ENCODE measurements around the gene GDNF.

Gene GDNF

DNA sequence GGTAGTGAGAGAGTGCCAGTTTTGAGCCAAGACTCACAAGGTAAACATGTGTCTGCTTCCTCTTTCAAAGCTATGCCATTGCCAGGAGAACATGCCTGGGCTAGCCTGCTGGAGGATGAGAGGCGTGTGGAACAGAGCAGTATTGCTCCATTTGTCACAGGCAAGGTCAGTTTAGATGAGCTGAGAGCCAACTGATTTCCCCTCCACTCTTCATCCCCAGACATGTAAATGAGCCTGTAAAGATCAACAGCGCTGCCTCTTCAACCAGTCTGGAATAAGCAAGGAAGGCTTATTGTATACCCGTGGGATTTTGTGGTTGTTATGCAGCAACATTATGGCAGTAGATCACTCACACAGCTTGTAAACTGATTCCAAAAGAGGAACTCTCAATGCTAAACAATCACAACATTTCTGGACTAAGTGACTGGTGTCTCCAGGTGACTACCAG is 8.2 kb upstream of the GDNF start:
- no peak for DNase-seq (ENCODE audit: low read depth in 2 of 2)

DNA sequence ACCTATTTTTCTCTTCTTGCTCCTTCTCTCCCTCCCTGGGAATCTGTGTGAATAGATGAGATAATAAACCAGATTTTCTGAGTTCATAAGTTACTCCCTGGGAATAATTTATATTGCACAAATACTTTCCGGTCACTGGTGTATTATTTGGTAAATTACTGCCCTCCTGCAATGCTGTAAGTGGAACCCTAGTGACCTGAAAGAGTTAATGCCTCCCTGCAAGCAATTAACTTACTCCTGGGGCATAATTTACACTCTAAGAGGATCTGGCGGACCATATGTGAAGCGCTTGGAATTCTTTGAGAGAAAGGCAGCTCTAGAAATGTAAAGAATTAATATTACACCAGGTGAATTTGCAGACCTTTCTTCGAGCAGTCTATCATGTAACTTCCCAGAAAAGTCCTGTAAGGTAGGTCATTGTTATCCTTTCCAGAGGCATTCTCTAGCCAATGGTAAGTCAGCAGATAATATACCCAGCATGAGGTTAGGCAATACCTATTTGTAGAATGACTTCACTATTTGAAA is 7.0 kb upstream of the GDNF start:
- DNase-seq (ENCODE audit: low read depth in 2 of 2), result no peak

DNA sequence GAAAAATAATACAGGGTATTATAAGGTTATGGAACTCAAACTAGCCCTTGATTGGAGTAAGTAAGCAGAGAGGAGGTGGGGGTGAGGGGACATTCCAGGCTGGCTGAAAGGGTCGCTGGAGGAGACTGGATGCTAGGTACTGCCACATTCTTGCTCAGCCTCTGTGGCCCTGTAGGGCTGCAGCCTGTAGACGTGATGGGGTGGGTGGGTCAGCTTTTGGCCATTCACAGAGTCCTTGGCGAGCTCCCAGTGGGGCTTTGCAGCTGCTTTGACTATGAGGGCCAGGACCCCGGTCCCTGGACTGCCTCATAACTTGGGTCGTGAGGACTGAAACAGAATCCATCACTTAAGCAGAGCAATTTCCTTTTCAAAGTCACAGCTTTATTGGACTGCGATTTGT is 4.2 kb upstream of the GDNF start:
- DNase-seq (ENCODE audit: low read depth in 2 of 2), result no peak

DNA sequence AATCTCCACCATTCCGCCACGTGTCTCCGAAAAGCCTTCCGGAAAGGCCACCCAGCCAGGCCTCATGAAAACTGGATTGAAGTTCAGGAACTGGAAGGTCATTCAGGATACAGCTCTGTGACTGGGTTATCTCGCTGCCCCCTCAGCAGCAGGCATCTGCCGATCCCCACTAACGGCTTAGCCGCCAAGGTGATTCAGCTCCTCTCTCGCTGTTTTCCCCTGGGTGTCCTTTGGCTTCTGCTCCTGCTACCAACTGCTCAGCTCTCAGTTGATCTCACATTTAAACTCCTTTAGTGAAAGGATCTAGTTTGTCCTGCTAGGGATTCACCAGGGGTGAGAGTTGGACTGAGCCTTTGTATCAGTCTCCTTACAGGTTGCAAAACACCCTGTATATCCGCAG is 2.2 kb upstream of the GDNF start:
- no peak for DNase-seq (ENCODE audit: low read depth in 2 of 2)

DNA sequence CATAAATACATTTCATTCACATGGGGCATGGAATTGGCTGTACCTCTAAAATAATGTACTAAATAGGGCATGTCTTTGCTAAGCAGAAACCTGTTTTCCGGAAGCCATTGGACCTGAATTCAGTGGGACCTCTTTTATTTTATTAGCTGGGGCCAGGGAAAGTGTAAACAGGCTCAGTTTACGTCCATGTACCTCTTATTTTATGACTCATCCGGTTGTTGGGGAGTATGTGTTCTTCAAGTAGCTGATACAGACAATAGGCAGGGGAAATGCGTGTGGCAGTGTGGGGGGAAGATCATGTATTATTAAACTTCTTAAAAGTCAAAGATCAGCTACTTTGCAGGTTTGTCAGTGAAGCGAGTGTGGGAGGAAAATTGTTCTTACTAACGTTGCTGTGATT is 1.4 kb upstream of the GDNF start:
- no peak for DNase-seq (ENCODE audit: low read depth in 2 of 2)

DNA sequence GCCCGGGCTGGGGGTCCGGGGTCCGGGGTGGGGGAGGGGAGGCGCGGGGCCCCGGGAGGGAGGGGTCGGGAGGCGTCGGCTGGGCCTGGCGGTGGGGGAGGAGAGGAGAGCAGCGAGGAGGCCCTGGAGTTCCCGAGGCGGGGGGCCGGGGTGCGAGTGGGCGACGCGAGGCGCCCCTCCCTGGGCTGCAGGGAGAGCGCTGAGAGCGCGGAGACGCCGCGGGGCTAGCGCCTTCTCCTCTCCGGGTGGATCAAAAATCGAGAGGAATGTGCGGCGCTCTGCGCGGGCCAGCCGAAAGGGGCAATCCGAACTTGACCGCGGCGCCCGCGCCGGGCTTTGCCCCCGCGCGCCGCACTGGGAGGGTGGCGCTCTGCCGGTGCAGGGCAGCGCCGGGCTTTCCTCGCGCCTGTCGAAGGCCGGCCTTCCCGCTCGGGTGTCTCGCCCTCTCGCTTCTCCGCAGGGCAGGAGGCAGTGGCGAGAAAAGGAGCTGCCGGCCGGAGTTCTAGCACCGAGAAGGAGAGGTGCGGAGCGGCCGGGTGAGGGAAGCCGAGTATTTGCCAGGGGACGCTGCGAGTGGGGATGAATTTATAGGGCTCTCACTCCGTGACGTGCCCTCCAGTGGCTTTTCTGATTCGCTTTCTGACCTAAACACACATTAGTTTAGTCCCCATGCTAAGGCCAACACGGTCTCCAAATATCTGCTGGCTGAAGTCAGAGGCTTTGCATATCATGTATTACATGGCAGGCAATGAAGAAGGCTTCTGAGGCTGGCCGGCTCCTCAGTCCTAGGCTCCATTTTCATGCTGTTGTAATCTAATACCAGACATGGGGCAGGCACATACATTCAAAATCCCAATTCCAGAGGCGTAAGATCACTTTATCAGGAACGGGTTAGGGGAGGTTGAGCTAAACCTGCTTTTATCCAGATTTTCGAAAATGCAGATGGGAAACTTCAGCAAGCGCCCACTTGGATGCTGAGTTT is 503 bp upstream of the GDNF start:
- DNase-seq (ENCODE audit: low read depth in 2 of 2), result no peak

DNA sequence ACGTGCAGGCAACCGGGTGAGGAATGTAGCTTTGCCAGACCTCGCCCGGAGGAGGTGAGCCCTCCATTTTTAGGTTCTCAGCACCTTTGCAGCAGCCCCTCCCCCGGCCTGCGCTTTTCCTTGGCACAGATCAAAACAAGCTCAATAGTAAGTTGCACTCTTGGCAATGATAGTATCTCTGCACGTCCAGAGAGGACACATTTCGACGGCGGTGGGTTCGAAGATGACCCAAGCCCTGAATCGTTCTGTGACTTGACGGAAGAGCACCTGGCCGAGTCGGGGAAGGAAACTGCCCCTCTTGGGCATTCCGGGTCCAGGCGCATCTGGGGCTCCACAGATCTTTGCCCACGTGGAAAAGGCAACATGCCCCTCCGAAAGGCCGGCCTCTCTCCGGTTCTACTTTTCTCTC is 904 bp downstream of the GDNF start:
- no peak for DNase-seq (ENCODE audit: low read depth in 2 of 2)

DNA sequence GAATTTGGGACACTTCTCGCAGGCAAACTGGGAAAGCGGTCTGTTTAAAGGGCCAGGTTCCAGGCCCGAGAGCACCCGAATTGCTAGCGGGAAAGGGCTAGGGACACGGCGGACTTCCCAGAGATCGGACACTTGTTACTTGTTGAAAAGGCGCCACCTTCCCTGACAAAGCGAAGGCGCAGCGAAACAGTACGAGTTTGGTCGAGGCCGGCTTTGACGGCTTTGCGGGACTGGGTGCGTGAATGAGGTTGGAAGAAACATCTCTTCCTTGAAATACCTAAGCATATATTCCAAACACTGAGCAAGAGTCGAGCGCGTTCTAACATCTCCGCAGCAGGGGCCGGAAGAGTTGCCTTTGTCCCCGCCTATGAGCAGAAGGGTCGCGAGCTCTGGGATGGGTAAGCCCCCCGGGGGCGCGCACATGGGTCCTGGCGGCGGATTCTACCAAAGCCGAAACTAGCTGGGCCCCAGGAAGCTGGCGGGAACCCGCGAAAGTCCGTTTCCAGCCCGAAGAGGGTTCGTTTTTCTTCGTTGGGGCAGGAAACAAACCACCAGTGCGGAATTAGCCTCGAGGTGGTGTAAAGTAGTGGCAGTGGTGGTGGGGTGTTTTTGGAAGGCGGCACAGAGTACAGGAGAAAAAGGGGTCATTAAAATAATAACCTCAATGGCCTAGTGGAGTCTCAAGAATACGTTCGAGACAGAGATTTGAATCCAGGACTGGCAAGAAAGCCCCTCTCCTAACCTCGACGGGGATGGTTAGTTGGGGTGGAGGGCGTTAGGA is 1.5 kb downstream of the GDNF start:
- no peak for DNase-seq (ENCODE audit: low read depth in 2 of 2)

DNA sequence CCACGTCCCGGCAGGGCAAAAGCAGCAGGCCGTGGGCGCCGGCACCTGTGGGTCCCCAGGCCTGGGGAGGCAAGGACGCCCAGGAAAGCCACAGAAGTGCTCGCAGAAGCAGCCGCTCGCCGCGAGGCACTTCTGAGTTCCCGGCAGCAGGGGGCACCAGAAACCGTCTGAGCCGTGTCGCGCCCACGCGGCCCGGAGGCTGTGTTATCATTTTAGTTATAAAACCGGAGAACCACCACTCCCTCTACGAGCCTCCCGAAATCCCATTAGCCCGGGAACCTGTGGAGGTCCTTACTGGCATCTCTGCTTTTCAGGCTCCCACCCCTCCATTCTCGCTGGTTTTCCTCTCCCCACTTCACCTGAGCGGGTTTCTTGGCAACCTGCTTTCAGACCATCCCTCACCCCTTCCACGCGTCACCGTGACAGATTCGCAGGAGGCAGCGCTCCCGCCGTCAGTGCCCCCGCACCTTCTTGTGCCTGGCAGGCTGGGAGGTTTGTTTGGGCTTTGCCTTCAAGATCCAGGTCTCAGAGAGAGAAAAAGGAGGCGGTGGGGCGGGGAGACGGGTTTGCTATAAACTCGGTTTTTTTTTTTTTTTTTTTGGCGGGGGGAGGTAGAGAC is 2.3 kb downstream of the GDNF start:
- peak in 1 of 2 experiments; percentile 61 for DNase-seq (ENCODE audit: low read depth in 2 of 2)

DNA sequence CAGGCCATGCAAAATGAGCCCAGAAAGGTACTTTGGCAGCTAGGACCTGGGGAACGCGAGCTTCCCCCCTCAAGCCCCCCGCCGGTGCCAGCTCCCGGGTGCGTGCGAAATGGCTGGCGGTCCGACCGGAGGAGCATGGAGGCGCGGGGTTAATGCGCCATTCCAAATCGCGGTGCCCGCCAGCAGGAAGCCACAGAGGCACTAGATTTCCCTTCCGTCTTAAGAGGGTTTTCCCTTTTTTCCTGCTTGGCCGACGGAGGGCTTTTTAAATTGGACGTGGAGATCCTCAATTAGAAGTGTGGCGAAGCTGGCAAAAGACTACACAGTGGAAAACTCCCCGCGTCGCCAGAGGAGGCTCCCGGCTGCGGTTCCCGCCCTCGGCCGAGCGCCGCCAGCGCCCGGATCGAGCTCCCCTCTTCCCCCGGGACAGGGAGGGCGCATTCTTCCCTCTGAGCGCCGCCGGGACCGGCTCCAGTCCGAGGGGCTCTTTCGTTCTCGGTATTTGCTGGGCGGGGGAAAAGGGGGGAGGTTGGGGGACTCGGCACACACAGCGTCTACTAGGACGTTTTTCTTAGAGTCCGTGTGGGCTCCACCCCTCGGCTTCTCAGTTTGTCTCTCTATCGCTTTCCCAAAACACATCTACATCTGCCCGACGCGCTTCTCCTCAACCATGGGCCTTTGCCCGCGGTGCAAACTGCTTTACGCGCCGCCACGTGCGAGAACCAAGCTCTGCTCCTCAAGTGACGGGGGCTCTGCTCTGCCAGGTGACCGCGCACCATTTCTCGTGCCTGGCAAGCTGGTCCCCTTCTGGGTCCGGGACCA is 3.0 kb downstream of the GDNF start:
- no peak for DNase-seq (ENCODE audit: low read depth in 2 of 2)

DNA sequence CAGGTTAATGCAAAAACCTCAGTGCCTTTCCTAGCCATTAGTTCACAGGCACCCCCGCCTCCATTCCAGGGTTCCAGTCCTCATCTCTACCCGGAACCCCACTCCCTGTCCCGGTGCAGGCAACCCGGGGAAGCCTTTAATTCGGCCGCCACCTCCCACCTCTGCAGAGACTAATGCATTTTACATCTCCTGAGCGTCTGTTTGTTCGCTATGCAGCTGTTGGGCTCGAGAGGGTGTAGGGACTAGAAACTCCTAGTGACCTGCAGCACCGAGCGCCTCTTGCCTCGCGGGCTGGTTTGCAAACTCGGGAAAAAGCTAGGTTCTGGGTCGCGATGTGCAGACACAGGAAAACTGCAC is 3.6 kb downstream of the GDNF start:
- no peak for DNase-seq (ENCODE audit: low read depth in 2 of 2)

DNA sequence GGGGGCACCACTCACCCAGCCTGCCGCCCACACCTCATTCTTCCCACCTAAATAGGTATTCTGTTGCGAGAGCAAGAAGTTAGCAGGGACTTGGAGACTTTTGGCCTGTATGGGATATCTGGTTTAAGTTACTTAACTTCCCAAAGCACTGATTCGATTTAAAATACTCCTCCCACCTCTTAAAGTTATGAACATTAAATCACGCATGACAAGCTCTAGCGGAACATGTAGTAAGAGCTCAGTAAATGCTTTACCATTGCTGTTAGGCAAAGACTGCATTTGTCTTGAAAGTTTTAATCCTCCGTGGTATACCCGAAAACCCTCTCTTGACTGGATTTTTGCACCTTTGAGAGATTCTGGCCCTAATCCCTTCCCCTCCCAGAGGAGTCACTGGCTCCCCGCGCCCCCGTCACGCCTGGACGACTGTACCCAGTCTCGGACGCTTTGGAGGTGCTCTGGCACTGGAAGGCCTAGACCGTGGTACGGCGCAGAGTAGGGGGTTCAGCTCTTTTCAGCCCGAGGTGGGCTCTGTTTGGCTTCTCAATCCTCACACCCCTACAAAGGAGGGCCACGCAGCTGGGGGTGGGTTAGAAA is 4.4 kb downstream of the GDNF start:
- DNase-seq (ENCODE audit: low read depth in 2 of 2), result no peak

DNA sequence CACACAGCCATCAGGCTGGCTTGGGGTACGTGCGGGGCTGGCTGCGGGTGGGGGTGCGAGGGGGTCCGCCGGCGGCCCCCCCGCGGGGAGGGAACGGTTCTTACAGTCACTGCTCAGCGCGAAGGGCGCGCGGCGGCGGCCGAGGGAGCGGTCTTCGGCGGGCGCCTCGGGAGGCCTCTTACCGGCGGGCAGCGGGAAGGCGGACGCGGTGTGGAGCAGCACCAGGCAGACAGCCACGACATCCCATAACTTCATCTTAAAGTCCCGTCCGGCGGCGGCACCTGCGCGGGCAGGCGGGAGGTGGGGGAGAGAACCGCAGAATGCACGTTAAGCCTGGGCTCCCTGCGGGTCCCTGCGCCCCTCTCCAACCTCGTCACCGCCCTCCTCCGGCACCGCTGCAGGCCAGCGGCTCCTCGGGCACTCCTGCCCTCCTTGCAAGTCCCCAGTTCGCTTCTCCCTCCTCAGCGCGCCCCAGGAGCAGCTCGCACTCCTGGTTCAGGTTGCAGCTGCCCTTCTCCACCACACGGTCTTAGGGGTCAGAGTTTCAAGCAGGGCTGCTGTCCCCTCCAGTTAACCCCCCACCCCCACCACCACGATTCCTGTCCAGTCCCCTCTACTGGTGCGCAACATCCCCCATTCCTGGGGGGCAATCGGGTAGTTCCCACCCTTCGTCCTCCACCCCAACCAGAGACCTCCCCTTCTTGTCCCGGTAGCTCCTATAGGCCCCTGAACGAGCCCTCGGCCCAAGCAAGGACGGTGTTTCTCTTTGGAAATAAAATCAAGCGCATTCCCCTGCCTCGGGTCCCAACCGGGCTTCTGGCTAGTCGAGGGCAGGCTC is 5.1 kb downstream of the GDNF start:
- DNase-seq (ENCODE audit: low read depth in 2 of 2), result no peak

DNA sequence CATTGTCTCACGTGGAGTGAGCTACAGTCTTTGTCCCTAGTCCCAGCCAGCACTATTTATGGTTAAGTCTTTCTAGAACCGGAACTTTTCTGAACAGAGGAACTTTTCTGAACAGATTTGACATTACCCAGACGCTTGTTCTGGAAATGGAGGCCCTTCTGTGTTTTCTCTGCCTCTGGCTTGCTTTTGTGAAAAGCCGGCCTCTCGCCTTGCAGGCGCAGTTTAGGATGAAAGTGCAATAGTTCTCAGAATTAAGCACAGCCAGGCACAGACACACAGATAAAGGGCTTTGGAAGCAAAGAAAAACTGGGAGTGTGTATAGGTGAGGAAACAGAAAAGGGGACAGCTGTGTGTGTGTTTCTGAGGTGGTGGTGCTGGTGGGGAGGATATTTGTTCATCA is 5.9 kb downstream of the GDNF start:
- no peak for DNase-seq (ENCODE audit: low read depth in 2 of 2)

DNA sequence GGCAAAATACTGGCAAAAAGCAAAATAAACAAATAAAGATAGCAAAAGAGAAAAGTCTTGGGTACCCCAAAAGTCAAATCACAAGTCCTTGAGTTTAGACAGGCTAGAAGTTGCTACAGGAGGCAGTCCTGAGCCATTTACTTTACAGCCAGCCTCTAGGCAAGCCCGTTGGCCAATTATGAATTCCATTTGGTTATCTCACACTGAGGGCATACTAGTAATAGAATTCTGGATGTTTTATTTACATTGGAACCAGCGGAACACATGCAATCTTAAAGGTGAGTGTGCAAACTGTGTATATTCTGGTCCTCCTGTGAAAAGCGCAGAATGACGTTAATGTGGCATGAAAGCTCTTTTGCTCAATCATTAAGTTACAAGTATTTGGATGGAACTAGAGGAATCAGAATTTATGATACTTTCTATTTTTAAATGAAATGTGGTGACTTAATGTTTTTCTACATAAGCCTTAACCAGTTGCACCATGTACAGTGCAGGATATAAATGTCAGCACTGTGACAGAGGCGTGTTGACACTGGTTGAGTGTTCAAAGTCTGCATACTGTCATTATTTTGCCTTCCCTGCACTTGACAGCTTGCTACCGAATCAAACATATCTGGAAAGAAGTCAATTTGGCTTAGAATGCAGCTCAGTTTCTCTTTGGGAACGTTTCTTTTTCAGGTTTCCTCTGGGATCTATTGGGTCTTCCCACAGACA is 7.9 kb downstream of the GDNF start:
- DNase-seq (ENCODE audit: low read depth in 2 of 2), result no peak

DNA sequence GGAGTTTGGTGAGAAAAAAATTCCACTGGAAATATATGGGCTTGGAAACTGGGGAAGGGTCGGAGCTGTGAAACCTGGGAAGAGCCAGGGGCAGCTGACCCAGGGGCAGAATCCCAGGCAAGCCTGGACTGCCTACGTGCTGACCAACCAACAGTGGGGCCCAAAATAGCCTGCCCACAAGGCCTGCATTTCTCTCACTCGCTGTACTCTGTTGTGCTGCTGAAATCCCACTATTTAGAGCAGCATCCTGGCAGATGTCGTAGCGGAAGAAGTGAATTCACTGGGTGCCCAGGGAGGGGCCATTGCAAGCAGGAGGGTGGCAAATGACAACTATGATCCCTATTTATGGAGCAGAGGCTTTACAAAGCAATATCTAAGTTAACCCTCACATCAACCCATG is 9.5 kb downstream of the GDNF start:
- no peak for DNase-seq (ENCODE audit: low read depth in 2 of 2)

DNA sequence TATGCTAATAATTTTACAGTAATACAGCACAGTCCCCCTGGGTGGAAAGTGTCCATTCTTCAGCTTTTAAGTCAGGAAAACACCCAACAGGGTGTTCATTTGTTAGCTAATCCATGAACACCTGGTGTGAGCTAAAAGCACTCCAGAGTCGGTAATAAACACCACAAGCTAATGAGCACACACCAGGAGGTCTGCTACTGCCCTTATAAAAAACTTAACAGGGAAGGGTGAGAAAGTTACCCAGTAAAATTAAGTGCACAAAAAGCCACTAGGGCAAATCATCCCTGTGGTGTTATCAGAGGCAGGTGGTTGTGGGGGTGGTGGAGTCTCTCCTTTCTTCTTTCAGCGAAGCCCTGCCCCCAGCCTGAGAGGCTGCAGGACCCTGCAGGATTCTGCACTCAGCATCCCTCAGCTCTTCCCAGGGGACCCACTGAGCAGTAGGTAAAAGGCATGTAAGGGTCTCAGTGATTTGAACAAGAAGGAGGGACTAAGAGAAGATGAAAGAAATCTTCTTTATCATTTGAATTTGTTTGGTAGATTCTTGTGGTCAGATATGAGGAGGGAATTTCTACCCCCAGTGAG is 14.4 kb downstream of the GDNF start:
- DNase-seq (ENCODE audit: low read depth in 2 of 2), result no peak

DNA sequence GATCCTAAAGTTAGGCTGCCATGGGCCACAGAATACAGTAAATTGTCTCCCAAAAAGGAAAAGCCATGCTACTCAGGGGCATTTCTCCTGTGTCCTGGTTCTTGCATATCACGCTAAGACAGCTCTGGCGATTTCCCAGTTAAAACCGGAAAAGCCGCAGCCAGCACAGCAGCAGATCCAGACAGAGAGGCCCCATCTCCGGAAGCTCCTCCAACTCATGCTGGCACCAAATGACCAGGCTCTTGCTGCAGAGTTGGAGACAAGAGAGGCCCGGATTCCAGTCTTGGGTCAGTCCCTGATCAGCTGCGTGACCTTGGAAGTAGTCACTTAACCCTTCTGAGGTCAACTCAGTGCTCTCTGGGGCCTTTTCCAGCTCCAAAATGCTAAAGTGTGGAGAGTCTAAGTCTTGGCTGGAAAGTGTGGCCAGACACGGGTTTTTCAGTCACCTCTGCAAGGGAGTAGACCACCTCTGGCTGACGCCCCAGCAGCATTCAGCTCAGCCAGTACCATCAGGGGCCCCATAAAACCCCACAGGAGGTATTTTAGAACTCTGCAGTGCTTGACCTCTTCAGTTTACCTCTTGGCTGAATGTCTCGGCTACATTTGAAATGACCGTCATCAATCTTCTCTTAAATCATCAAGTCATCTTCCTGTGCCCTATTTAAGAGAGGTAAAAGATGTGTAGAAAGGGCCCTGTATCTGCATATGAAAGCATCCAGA is 16.2 kb downstream of the GDNF start:
- DNase-seq (ENCODE audit: low read depth in 2 of 2), result no peak

Data from fibroblast of skin of left biceps (primary cell).